Spleen (tissue), 7 donors: ENCODE data around the gene TMEM86B.

Source experiments
- CTCF ChIP-seq, 11 experiments: fragments of 200-600 bp in 7 of 11; fragments of 450-650 bp in 4 of 11; sonication (generic) in 4 of 11; IDR thresholded peaks in 8 of 11; conservative IDR thresholded peaks in 3 of 11; 1 replicate in 7 of 11; 2 replicates in 4 of 11; pipeline versions ENCODE4 v1.4.0 to v1.8.0; 2016 to 2021; ENCODE audit warnings: antibody characterized with exemption in 11 of 11, inconsistent platforms in 4 of 11, mild to moderate bottlenecking in 1 of 11
- POLR2A ChIP-seq, 3 donors: fragments of 450-650 bp; IDR thresholded peaks; one replicate each; pipeline ENCODE4 v1.5.1; 2017; ENCODE audit warnings: antibody characterized with exemption in 3 of 3, mild to moderate bottlenecking in 1 of 3
- donor health status: DM: no; HTN: no; CAD: no; lungs with moderate emphysema.
- donor health status: DM: no; HTN: no; CAD: no.
- donor health status: DM: no; HTN: no; CAD: no.

DNA sequence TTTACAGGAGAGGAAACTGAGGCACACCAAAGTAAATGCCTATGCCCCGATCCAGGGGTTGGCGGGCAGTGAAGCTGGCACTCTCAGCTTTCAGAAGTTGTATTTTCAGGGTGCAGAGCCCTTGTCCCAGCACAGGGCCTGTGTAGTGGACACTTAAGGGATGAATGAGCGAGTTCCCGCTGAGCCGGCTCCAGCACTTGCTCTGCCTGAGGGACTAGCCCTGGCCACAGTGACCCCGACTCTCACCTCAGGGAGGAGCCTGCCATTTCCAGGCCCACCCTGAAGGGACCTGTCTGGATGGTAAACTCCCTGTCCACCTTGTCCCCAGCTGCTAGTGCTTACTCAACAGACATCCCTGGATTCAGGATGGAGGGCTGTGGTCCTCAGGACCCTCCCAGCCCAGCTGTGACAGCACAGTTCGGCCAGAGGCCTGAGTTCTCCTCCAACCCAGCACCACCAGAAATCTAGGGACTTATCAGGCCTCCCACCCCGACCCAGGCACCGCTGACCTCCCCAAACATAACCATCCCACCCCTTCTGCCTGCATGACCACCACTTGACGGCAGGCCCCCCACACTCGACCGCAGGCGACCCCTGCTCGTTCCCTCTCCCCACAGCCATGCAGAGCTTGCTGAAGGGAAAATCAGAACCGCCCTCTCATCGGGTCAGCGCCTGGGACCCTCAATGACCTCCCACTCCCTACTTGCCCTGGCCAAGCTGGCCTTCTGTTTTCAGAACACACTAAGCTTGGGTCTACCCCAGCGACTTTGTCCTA lies 21.9 kb upstream of the TMEM86B start:
- TF ChIP-seq POLR2A (IDR thresholded peaks at IDR 0.05) (no peak), CTCF (IDR thresholded peaks at IDR 0.05 in 8 of 11, conservative IDR thresholded peaks at IDR 0.05 in 3 of 11) (no peak)
